ENCODE results near the gene AKAP8. TPM values are rescaled to one million over a fixed set of nuclear protein-coding genes. Genes with fewer than 3 reads are reported as not detected.

Gene AKAP8
- total RNA-seq, 1 experiment from 2014 or later = 59.5 TPM

DNA sequence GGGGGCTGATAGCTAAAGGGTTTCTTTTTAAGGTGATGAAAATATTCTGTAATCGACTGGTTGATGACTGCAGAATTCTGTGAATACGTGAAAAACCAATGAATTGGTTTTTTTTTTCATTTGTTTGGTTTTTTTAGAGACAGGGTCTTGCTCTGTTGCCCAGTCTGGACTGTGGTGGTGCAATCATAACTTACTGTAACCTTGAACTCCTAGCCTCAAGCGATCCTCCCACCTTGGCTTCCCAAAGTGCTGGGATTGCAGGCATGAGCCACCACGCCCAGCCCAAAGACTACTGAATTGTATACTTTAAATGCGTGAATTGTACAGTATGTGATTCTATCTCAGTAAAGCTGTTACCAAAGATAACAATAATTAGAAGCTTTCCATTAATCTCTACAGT lies 14.8 kb upstream of the AKAP8 start:
- DNase-seq = no peak
- no peak overlapping the region for H3T11ph ChIP-seq (ENCODE audit: low read length)
- Mint-ChIP-seq H3K27ac (no peak overlapping the region), H3K4me1 (no peaks in the 10 kb centered on the region), H3K9me3 (no peaks in the 10 kb centered on the region), H3K4me3 (no peak overlapping the region), H3K27me3 (ENCODE audit: low read depth) (no peaks in the 10 kb centered on the region), H3K36me3 (ENCODE audit: insufficient read depth in 1 of 3, low read depth in 3 of 3) (peaks cover 39 to 81% (median 76%) of the 10 kb centered on the region in 3 experiments)
- no peak overlapping the region for H3K56ac ChIP-seq (ENCODE audit: insufficient read length, low read depth, low read length)
- no peaks in the 10 kb centered on the region for H3K79me2 ChIP-seq (ENCODE audit: insufficient read depth, low read length)
- no peaks in the 10 kb centered on the region for H3K23me2 ChIP-seq (ENCODE audit: insufficient read length, low read depth, low read length, poor library complexity, severe bottlenecking)
- H3K14ac ChIP-seq (ENCODE audit: insufficient read depth, low read length) = no peak overlapping the region
- no peaks in the 10 kb centered on the region for H3K27me3 ChIP-seq (ENCODE audit: insufficient read depth, low read length)
- no peak overlapping the region for H2BK120ac ChIP-seq (ENCODE audit: low read depth, low read length, poor library complexity, severe bottlenecking)
- H4K8ac ChIP-seq (replicated peaks; ENCODE audit: insufficient read length, low read depth, low read length) = no peak overlapping the region
- no peaks in the 10 kb centered on the region for H3K9me3 ChIP-seq (ENCODE audit: control insufficient read depth, low read depth, low read length)
- H3K23ac ChIP-seq (ENCODE audit: insufficient read length, low read depth, low read length) = no peak overlapping the region
- H2BK15ac ChIP-seq (ENCODE audit: low read depth, low read length) = no peak overlapping the region
- WGBS (ENCODE audit: extremely low coverage, insufficient read length, low lambda C conversion rate) = no CpG with 5 or more reads among the region's 5 CpGs
- no peak overlapping the region for H3K4me2 ChIP-seq (ENCODE audit: insufficient read depth, insufficient read length, low read length)
- no peak overlapping the region for H2BK12ac ChIP-seq (ENCODE audit: insufficient read length, low read depth, low read length)
- H3K4ac ChIP-seq (ENCODE audit: low read depth, low read length) = no peak overlapping the region
- TF ChIP-seq, protein P1, sequence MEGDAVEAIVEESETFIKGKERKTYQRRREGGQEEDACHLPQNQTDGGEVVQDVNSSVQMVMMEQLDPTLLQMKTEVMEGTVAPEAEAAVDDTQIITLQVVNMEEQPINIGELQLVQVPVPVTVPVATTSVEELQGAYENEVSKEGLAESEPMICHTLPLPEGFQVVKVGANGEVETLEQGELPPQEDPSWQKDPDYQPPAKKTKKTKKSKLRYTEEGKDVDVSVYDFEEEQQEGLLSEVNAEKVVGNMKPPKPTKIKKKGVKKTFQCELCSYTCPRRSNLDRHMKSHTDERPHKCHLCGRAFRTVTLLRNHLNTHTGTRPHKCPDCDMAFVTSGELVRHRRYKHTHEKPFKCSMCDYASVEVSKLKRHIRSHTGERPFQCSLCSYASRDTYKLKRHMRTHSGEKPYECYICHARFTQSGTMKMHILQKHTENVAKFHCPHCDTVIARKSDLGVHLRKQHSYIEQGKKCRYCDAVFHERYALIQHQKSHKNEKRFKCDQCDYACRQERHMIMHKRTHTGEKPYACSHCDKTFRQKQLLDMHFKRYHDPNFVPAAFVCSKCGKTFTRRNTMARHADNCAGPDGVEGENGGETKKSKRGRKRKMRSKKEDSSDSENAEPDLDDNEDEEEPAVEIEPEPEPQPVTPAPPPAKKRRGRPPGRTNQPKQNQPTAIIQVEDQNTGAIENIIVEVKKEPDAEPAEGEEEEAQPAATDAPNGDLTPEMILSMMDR (conservative IDR thresholded peaks at IDR 0.05) = no peak
- H2AFZ ChIP-seq (ENCODE audit: low read length) = no peak overlapping the region
- H4K5ac ChIP-seq (ENCODE audit: insufficient read length, low read depth, low read length) = no peak overlapping the region
- H4K91ac ChIP-seq (ENCODE audit: insufficient read length, low read depth, low read length) = no peak overlapping the region
- H3K79me1 ChIP-seq (ENCODE audit: insufficient read depth, low read depth, low read length, poor library complexity, severe bottlenecking) = peaks cover 3% of the 10 kb centered on the region
- H3K4me1 ChIP-seq (ENCODE audit: insufficient read depth, low read length) = no peaks in the 10 kb centered on the region
- no peak overlapping the region for H2AK5ac ChIP-seq (ENCODE audit: insufficient read length, low read length)
- no peak overlapping the region for H3K18ac ChIP-seq (ENCODE audit: insufficient read length, low read depth, low read length)
- no peaks in the 10 kb centered on the region for H4K20me1 ChIP-seq (ENCODE audit: control insufficient read depth, insufficient read depth, insufficient read length)
- H2BK5ac ChIP-seq (ENCODE audit: insufficient read length, low read length) = no peak overlapping the region
- no peak overlapping the region for H3K27ac ChIP-seq (ENCODE audit: insufficient read length, low read depth, low read length)
- H2BK20ac ChIP-seq (ENCODE audit: low read depth, low read length, poor library complexity, severe bottlenecking) = no peak overlapping the region
- no peak overlapping the region for H3K9ac ChIP-seq (ENCODE audit: extremely low read depth, insufficient read length, low read length)
